Measurements from ENCODE around the gene SLC25A21.
"Not testable (repeated sequence)": the region's sequence is repeated elsewhere in the genome, so short reads cannot be mapped to it uniquely, and the experiment has no call there.

SLC25A21 gene

GRCh38 chr14:36880276-36880675 lies 292.1 kb downstream of the SLC25A21 start:
- H3K4me3 ChIP-seq (ENCODE audit: low read depth, low read length), result no peak overlapping the region
- no peak for TF ChIP-seq CTCF (IDR thresholded peaks at IDR 0.05; ENCODE audit: low read depth, low read length, missing control alignments)
- DNase-seq (ENCODE audit: low read depth), result no peak

- TF ChIP-seq CTCF (IDR thresholded peaks at IDR 0.05; ENCODE audit: low read depth, low read length, missing control alignments), result no peak
- H3K4me3 ChIP-seq (ENCODE audit: low read depth, low read length), result no peak overlapping the region
- no peak for DNase-seq (ENCODE audit: low read depth)
Observed at GRCh38 chr14:36879558-36879957, 292.8 kb downstream of the SLC25A21 start.

GRCh38 chr14:36874396-36875138 lies 297.8 kb downstream of the SLC25A21 start:
- no peak overlapping the region for H3K4me3 ChIP-seq (ENCODE audit: low read depth, low read length)
- no peak for TF ChIP-seq CTCF (IDR thresholded peaks at IDR 0.05; ENCODE audit: low read depth, low read length, missing control alignments)
- DNase-seq (ENCODE audit: low read depth), result no peak

GRCh38 chr14:36870776-36871175 lies 301.6 kb downstream of the SLC25A21 start:
- DNase-seq (ENCODE audit: low read depth), result no peak
- H3K4me3 ChIP-seq (ENCODE audit: low read depth, low read length), result no peak overlapping the region
- TF ChIP-seq CTCF (IDR thresholded peaks at IDR 0.05; ENCODE audit: low read depth, low read length, missing control alignments), result no peak

- H3K4me3 ChIP-seq (ENCODE audit: low read depth, low read length), result no peak overlapping the region
- no peak for TF ChIP-seq CTCF (IDR thresholded peaks at IDR 0.05; ENCODE audit: low read depth, low read length, missing control alignments)
- DNase-seq (ENCODE audit: low read depth), result no peak
Observed at GRCh38 chr14:36869125-36869524, 303.3 kb downstream of the SLC25A21 start.

- no peak overlapping the region for H3K4me3 ChIP-seq (ENCODE audit: low read depth, low read length)
- peak; percentile 44 for DNase-seq (ENCODE audit: low read depth)
- TF ChIP-seq CTCF (IDR thresholded peaks at IDR 0.05; ENCODE audit: low read depth, low read length, missing control alignments), result no peak
Observed at GRCh38 chr14:36866867-36867266, 305.5 kb downstream of the SLC25A21 start.

GRCh38 chr14:36863271-36863670 lies 309.1 kb downstream of the SLC25A21 start:
- TF ChIP-seq CTCF (IDR thresholded peaks at IDR 0.05; ENCODE audit: low read depth, low read length, missing control alignments), result peak; percentile 22
- DNase-seq (ENCODE audit: low read depth), result no peak
- no peak overlapping the region for H3K4me3 ChIP-seq (ENCODE audit: low read depth, low read length)

GRCh38 chr14:36862237-36862636 lies 310.2 kb downstream of the SLC25A21 start:
- H3K4me3 ChIP-seq (ENCODE audit: low read depth, low read length); DNase-seq (ENCODE audit: low read depth): not testable (repeated sequence)

Measured in GM12864 (cell line).